ENCODE measurements around the gene ZKSCAN4. TPM values are rescaled to one million over a fixed set of nuclear protein-coding genes. Genes with fewer than 3 reads are reported as not detected.

Gene ZKSCAN4
- total RNA-seq, 6 experiments from 2014 or later: 3.8 to 4.7 (median 4.0) TPM

DNA sequence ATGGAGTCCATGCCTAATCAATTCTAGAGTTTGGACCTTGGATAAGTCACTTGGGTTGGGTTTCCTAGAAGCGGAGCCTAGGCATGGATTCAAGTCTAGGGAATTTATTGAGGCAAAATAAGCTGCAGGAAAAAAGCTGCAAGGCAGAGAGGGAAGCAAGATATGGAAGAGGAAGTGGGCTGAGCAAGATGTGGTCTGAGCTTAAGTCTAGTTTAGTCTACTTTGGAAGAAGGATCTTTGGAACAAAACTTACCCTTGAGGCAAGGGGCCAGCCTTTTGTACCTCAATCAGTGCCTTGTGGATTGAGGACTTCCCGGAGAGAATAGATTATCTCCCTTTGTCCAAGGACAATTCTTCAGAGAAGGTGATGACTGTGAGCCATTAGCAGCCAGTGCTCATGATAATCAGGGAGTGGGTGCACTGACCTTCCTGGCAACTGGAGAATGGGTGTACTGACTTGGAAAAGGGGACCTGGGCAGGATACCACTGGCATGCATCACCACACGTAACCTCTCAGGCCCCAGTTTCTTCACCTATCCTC lies 16.1 kb downstream of the ZKSCAN4 start:
- DNase-seq: no peak
- peaks cover 24% of the 10 kb centered on the region for H3K36me3 Mint-ChIP-seq (ENCODE audit: low read depth)
- no peak overlapping the region for H3K4me3 Mint-ChIP-seq
- no peak overlapping the region for H3K27ac Mint-ChIP-seq
- H3K9me3 Mint-ChIP-seq: no peaks in the 10 kb centered on the region
- TF ChIP-seq, protein P1, sequence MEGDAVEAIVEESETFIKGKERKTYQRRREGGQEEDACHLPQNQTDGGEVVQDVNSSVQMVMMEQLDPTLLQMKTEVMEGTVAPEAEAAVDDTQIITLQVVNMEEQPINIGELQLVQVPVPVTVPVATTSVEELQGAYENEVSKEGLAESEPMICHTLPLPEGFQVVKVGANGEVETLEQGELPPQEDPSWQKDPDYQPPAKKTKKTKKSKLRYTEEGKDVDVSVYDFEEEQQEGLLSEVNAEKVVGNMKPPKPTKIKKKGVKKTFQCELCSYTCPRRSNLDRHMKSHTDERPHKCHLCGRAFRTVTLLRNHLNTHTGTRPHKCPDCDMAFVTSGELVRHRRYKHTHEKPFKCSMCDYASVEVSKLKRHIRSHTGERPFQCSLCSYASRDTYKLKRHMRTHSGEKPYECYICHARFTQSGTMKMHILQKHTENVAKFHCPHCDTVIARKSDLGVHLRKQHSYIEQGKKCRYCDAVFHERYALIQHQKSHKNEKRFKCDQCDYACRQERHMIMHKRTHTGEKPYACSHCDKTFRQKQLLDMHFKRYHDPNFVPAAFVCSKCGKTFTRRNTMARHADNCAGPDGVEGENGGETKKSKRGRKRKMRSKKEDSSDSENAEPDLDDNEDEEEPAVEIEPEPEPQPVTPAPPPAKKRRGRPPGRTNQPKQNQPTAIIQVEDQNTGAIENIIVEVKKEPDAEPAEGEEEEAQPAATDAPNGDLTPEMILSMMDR (IDR thresholded peaks at IDR 0.05): no peak
- H3K4me1 Mint-ChIP-seq (ENCODE audit: low read depth): no peaks in the 10 kb centered on the region
- H3K27me3 Mint-ChIP-seq (ENCODE audit: insufficient read depth): no peaks in the 10 kb centered on the region

DNA sequence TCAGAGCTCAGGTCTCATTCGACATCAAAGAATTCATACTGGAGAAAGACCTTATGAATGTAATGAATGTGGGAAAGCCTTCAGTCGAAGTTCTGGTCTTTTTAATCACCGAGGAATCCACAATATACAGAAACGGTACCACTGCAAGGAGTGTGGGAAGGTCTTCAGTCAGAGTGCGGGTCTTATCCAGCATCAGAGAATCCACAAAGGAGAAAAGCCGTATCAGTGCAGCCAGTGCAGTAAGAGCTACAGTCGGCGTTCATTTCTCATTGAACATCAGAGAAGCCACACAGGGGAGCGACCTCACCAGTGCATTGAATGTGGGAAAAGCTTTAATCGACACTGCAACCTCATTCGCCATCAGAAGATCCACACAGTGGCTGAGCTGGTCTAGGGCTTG lies 19.3 kb downstream of the ZKSCAN4 start:
- no peak overlapping the region for H3K27ac Mint-ChIP-seq
- no peak for DNase-seq
- no peaks in the 10 kb centered on the region for H3K27me3 Mint-ChIP-seq (ENCODE audit: insufficient read depth)
- no peak overlapping the region for H3K4me3 Mint-ChIP-seq
- peaks cover 37% of the 10 kb centered on the region for H3K36me3 Mint-ChIP-seq (ENCODE audit: low read depth)
- TF ChIP-seq, protein P1 (IDR thresholded peaks at IDR 0.05): no peak
- no peaks in the 10 kb centered on the region for H3K4me1 Mint-ChIP-seq (ENCODE audit: low read depth)
- no peaks in the 10 kb centered on the region for H3K9me3 Mint-ChIP-seq

DNA sequence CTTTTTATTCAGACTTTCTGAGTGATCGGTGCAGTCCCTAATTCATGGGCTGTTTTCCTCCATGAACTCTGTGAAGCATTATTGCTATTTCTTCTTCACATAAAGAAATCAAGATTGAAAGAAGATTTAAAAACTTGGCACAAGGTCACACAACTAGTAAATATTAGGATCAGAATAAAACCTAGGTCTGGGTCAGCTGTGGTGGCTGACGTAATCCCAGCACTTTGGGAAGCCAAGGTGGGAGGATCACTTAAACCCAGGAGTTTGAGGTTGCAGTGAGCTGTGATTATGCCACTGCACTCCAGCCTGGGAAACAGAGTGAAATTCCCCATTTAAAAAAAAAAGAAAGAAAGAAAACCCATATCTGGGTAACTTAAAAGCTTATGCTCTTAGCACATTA lies 25.6 kb downstream of the ZKSCAN4 start:
- no peaks in the 10 kb centered on the region for H3K9me3 Mint-ChIP-seq
- H3K4me1 Mint-ChIP-seq (ENCODE audit: low read depth): peaks cover 23% of the 10 kb centered on the region
- no peak for DNase-seq
- peaks cover 27% of the 10 kb centered on the region for H3K36me3 Mint-ChIP-seq (ENCODE audit: low read depth)
- H3K27me3 Mint-ChIP-seq (ENCODE audit: insufficient read depth): peaks cover 2% of the 10 kb centered on the region; the same call in 1 of the 2 replicates
- peak overlapping the region; percentile 98 for H3K4me3 Mint-ChIP-seq
- TF ChIP-seq, protein P1 (IDR thresholded peaks at IDR 0.05): no peak
- no peak overlapping the region; the same call in 1 of the 2 replicates for H3K27ac Mint-ChIP-seq

DNA sequence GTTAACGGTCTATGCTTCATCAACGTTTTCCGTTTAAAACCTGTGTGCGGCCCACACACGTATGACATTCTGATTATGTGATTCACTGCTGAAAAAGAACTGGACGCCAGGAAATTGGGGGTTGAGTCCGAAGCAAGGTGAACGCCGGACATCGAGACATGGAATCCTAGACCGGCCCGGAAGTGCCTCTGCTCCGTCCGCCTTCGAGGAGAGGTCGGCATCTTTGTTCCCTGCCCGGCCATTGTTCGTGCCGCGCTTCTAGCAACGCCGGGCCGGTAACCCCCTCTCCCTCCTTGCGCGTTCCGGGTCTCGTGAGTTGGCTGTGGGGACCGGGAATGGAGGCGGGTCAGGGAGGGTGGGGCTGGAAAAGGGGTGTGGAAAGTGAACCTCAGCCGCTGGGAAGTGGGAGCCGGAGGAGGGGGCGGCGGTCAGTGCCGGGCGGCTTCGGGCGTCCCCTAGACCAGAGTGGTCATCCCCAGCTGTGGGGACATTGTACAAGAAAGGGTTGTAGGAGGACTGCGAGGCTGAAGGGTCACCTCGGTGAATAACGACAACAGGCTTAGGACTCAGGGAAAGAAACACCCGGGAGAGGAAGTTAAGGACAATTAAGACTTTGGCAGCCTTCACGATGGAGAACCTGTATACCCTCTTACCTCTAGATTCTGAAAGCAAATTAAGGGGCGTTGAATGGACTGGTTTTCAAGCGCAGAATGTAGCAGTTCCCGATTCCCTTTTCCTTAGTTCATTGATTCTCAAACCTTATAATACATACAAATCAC lies 26.8 kb downstream of the ZKSCAN4 start, which contains the start of gene ZSCAN9:
Gene ZSCAN9, plus strand, starts transcription at position 220 of the 779 bp plus-strand sequence. CDS start 1,810 bp downstream, outside the sequence.
- Mint-ChIP-seq H3K36me3 (ENCODE audit: low read depth) (peaks cover 21% of the 10 kb centered on the region), H3K4me1 (ENCODE audit: low read depth) (peaks cover 28% of the 10 kb centered on the region), H3K9me3 (no peaks in the 10 kb centered on the region), H3K27me3 (ENCODE audit: insufficient read depth) (peaks cover 2% of the 10 kb centered on the region; the same call in 1 of the 2 replicates), H3K27ac (peak within 1 kb of the TSS; percentile 83), H3K4me3 (peak within 1 kb of the TSS; percentile 98)
- peak; percentile 87 for DNase-seq
- TF ChIP-seq, protein P1 (IDR thresholded peaks at IDR 0.05): no peak

DNA sequence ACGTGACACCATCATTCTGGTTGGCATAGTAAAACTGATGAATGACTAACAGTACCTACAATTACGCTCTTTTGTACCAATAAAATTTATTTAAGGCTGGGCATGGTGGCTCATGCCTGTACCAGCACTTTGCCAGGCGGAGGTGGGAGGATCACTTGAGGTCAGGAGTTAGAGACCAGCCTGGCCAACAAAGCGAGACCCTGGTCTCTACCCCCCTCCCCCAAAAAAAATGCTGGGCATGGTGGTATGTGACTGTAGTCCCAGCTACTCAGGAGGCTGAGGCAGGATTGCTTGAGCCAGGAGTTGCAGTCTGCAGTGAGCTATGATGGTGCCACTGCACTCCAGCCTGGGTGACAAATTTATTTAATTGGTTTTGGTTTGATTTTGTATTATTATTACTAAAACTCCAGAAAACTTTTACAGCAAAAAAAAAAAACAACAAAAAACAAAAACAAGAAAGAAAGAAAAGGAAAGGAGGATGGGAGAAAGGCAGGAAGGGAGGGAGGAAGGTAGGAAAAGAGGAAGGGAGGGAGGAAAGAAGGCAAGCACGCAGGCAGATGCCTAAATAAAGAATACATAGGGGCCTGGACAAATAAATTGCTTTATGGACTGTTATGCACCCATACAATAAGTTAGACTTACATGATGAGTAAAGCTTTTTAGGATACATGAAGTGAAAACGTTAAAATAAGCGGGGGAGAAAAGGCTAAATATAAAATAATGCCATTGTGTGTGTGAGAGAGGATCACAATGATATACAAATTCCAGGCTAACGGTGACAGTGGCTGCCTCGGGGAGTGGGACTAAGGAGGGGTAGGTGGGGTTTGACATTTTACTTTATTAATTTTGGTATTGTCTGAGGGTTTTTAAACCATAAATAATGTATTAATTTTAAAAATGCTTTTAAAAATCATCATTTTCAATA lies 27.7 kb downstream of the ZKSCAN4 start:
- Mint-ChIP-seq H3K27me3 (ENCODE audit: insufficient read depth) (peaks cover 2% of the 10 kb centered on the region; the same call in 1 of the 2 replicates), H3K27ac (peak overlapping the region; percentile 83), H3K4me3 (peak overlapping the region; percentile 98), H3K4me1 (ENCODE audit: low read depth) (peaks cover 28% of the 10 kb centered on the region), H3K9me3 (no peaks in the 10 kb centered on the region), H3K36me3 (ENCODE audit: low read depth) (peaks cover 18% of the 10 kb centered on the region; the same call in 1 of the 2 replicates)
- no peak for DNase-seq
- TF ChIP-seq, protein P1 (IDR thresholded peaks at IDR 0.05): no peak
